AG08396 (cell line): ENCODE measurements around the gene GPRC5A.
A peak's percentile ranks its signal among the peaks of the same experiment; 100 is the strongest.
"Not testable (repeated sequence)": the region's sequence is repeated elsewhere in the genome, so short reads cannot be mapped to it uniquely, and the experiment has no call there.

ENCODE experiments used
- DNase-seq: peaks from one replicate; pipeline ENCODE4 v3.0.0; 2012; ENCODE audit warnings: low spot score, mixed read lengths

Gene GPRC5A

GRCh38 chr12:12891080-12891880 is at the start of gene GPRC5A:
Gene GPRC5A (plus strand): TSS chr12:12891562. CDS start chr12:12908250, 16,688 bp downstream.
- peak; percentile 91 for DNase-seq

- DNase-seq, result no peak
These were observed 45.5 kb upstream of the GPRC5A start for GRCh38 chr12:12845794-12846243.

GRCh38 chr12:12846780-12847179 is 44.6 kb upstream of the GPRC5A start:
- DNase-seq, result not testable (repeated sequence)

- no peak for DNase-seq
These were observed 37.9 kb upstream of the GPRC5A start for GRCh38 chr12:12853435-12853834.

- DNase-seq, result no peak
These were observed 31.7 kb upstream of the GPRC5A start for GRCh38 chr12:12859690-12860089.

GRCh38 chr12:12864243-12864642 is 27.1 kb upstream of the GPRC5A start:
- no peak for DNase-seq

- no peak for DNase-seq
These were observed 22.7 kb upstream of the GPRC5A start for GRCh38 chr12:12868477-12869235.

- peak; percentile 70 for DNase-seq
These were observed 20.9 kb upstream of the GPRC5A start for GRCh38 chr12:12870465-12870864.

- no peak for DNase-seq
These were observed 19.7 kb upstream of the GPRC5A start for GRCh38 chr12:12871587-12872138.

- DNase-seq, result peak; percentile 43
These were observed 19.0 kb upstream of the GPRC5A start for GRCh38 chr12:12872139-12872933.

- DNase-seq, result no peak
These were observed 18.5 kb upstream of the GPRC5A start for GRCh38 chr12:12872934-12873275.

GRCh38 chr12:12874029-12874428 is 17.3 kb upstream of the GPRC5A start:
- DNase-seq, result no peak

GRCh38 chr12:12875301-12875700 is 16.1 kb upstream of the GPRC5A start:
- DNase-seq, result not testable (repeated sequence)

- no peak for DNase-seq
These were observed 14.1 kb upstream of the GPRC5A start for GRCh38 chr12:12877153-12877768.

GRCh38 chr12:12877781-12878455 is 13.4 kb upstream of the GPRC5A start:
- DNase-seq, result no peak

GRCh38 chr12:12880537-12880936 is 10.8 kb upstream of the GPRC5A start:
- DNase-seq, result no peak

- DNase-seq, result no peak
These were observed 10.0 kb upstream of the GPRC5A start for GRCh38 chr12:12881151-12881909.

GRCh38 chr12:12882288-12882687 is 9.1 kb upstream of the GPRC5A start:
- DNase-seq, result no peak

- no peak for DNase-seq
These were observed 7.9 kb upstream of the GPRC5A start for GRCh38 chr12:12883369-12884001.
